ENCODE data around the gene GPR26.

The GPR26 gene, protein sequence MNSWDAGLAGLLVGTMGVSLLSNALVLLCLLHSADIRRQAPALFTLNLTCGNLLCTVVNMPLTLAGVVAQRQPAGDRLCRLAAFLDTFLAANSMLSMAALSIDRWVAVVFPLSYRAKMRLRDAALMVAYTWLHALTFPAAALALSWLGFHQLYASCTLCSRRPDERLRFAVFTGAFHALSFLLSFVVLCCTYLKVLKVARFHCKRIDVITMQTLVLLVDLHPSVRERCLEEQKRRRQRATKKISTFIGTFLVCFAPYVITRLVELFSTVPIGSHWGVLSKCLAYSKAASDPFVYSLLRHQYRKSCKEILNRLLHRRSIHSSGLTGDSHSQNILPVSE

DNA sequence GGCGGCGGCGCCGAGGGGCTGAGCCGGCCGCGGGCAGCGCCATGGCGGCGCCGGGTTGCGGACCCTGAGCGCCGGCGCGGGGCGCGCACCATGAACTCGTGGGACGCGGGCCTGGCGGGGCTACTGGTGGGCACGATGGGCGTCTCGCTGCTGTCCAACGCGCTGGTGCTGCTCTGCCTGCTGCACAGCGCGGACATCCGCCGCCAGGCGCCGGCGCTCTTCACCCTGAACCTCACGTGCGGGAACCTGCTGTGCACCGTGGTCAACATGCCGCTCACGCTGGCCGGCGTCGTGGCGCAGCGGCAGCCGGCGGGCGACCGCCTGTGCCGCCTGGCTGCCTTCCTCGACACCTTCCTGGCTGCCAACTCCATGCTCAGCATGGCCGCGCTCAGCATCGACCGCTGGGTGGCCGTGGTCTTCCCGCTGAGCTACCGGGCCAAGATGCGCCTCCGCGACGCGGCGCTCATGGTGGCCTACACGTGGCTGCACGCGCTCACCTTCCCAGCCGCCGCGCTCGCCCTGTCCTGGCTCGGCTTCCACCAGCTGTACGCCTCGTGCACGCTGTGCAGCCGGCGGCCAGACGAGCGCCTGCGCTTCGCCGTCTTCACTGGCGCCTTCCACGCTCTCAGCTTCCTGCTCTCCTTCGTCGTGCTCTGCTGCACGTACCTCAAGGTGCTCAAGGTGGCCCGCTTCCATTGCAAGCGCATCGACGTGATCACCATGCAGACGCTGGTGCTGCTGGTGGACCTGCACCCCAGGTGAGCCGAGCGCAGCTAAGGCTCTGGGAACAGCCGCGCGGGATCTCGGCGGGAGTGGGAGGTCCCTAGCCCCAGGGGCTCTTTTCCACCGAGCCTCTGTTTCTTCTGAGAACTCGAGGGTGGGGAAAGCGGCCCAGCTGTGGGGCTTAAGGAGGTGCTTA lies at the start of gene GPR26:
Gene GPR26, plus strand, starts transcription at position 38 of the 919 bp plus-strand sequence. Its CDS starts 53 bp downstream, at position 91.
- no peak for DNase-seq

DNA sequence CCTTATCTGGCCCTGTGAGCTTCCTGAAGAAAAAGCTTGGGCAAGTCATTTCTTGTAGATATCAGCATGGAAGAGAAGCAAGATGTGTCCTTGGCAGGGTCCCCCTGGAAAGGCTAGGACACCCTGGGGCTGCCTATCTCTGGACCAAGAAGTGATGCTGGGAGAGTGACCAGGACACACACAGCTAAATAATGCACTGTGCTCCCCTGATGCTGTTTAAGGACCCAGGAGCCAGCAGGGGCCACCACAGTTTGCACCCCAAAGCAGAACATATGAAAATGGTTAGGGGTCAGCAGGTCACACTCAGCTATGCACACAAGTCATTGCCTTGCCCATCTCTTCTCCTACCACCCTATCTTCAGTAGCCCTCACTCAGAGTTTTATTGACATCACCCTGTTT lies 47.9 kb upstream of the GPR26 start:
- DNase-seq, result no peak

DNA sequence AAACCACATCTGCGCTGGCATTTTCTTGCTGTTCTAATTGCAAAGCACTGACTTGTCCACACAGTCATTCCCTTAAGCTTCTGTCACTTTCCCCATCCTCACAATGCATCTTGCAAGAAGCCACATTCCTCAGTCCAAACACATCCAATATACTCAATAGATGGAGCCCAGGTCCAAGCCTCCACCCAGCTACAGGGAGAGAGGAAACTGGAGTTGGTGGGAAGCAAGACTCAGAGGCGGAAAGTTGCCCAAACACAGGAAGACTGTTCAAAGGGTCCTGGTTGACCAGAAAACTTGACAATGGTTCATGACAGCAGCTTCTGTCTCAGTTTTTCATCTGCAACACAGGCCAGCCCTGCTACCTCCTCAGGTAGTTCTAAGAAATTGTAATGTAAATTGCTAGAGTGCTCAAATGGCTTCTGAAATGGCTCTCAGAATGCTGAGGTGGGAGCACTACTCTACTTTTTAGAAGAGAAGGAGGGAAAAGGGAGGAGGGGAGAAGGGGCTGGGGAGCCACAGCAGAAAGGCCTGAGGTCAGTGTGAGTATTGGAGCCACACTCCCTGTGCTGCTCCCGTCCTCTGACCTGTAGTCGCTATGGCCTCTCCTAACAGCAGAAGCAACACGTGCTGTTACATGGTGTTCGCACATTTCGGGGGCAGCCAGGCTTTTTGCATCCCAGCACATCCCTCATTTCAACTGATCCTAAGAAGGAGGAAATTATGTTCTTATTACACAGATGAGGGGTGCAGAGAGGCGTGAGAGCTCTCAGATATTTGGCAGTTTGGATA lies 46.9 kb upstream of the GPR26 start:
- DNase-seq, result no peak

DNA sequence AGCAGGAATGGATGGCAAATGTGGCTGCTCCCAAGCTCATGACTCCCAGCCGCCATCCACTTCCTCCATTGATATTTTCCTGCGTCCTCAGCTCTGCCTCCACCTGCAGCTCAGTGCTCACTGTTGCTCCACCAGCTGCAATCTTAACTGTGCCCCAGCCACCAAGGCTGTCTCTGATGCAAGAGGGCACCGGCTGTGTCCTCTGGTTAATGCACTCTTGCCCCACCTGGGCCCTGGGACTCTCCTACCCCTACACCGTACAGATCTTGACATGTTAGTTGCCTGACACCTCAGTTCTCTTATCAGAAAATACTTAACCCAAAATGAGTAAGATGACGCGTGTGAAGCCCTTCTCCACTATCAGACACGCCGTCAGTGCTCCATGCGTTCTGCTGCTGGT lies 45.5 kb upstream of the GPR26 start:
- DNase-seq, result no peak

DNA sequence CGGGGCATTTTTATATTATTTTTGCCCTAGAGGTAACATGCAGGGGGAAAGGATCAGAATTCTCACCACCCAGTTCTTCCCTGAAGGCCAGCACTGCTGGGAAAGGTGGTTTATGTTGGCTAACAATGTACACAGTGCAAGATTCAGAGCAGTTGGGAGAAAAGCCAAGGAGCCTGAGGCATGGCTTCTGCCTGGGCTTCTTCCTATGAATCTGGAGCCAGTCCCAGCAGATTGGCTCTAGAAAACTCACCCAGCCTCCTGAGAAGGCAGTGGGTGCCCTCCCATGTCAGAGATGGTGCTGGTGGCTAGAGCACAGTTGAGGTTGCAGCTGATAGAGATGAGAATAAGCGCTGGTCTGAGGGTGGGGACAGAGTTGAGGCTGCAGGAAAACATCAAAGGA lies 44.7 kb upstream of the GPR26 start:
- no peak for DNase-seq

DNA sequence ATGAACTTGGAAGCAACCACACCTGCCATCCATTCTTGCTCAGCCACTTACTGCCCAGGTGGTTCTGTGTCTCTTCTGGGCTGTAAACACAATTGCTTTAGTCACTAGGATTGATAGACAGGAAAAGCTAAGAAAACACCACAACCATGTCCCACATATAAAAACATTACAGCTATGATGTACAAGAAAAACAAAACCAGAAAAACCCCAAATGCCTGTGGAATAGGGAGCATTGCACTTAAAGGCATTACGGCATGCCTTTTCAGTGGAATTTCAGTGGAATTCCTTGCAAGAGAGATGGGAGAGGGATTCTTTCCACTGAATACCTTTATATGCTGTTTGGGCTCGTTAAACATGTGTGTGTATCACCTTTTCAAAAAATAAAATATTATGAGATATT lies 44.2 kb upstream of the GPR26 start:
- DNase-seq, result no peak

DNA sequence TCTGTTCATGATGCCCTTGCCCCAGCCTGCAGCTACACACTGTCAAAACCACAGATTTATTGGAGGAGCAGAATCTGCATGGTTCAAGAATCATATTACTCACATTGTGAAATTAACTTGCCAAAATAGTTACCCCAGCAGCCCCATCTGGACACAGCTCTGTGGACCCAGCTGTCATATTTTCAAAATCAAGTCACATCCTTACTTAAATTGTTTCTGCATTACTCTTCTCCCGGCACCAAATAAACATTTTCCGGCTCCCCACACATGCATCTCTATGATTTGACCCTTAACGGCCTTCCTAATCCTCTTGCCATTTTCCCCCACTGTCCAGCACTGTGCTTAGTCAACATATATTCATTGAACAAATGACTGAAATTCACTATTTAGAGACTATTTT lies 43.8 kb upstream of the GPR26 start:
- DNase-seq, result no peak

DNA sequence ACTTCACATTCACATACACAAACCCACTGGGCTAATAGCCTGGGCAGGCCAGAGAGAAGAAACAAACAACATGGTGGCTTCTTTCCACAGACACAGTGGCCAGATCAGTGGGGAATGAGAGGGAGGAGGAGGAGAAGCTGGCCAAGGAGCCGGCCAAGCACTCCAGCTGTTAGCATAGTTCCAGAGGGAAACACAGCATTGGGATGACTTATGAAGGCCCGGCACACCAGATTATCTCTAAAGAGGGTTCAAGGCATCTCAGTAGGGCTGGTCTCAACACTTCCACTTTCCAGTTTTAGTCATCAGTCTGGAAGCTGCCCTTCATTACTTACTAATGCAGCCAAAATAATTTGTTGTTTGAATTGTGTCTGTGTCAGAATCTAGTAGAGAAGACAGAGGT lies 42.1 kb upstream of the GPR26 start:
- DNase-seq, result no peak

DNA sequence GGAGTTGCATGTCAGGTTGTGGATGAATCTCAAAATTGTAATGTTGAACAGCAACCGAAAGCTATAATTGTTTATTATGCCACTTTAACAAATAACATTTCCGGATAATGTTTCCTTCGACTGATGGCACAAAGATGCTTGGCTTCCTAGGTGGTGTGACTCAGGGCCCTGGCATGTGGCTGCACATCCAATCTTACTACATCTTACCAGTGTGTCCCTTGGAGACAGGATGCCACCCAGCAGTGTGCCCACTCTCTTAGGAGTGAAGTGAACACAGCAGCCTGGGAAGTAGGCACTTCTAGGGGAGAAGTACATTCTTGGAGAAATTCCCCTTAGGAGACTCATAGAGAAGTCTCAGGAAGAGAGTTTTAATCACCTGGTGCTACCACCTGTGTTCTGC lies 33.0 kb upstream of the GPR26 start:
- DNase-seq, result no peak

DNA sequence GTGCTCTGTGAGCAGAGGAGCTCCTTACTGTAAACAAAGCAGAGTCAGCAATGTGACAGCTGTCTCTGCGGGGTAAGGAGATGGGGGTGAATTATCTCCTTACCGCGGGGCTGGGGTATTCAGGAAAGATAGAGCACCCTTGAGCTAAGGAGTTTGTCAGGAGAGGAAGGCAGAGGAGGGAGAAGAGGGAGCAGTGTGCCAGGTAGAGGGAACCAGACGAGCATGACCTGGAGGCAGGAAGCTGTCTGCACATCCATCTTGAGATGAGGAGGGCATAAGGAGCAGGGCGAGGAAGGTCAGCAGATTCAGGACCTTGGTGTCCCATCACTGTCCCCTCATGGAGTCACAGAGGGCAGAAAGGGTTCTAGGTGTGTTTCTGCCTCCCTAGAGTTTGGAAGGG lies 32.5 kb upstream of the GPR26 start:
- no peak for DNase-seq

DNA sequence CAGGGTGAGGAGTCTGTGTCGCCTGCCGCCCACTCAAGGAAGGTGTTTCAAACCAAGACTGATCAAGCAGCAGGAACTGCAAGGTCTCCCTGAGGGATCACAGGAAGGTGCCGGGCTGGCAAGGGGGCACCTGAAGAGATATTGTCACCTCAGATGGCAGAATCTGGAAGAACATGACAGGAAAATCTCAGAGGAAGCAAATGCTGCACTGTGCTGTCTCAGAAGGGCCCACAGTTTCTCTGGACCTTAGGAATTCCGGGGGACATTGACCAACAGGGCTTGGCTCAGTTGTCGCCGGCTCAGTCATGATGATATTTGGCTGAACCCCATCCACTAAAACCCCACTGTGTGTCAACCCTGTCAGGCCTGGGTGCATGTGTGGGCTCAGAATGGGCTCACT lies 31.9 kb upstream of the GPR26 start:
- no peak for DNase-seq

DNA sequence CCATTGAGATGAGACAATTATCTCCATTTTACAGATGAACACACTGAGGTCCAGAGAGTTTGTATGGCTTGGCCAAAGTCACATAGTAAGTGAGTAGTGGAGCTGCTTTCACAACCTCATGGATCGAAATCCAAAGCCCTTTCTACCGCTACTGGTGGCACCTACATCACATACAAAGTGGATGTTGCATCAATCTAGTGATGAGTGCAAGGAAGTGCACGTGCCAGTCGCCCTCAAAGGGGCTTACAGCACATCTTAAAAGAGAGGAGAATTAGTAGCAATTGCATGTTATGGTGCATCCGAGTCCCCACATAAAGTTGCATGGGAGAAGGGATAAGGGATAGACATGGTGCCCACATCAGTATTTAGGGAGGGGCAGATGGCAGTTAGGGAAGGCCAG lies 31.0 kb upstream of the GPR26 start:
- DNase-seq, result no peak

DNA sequence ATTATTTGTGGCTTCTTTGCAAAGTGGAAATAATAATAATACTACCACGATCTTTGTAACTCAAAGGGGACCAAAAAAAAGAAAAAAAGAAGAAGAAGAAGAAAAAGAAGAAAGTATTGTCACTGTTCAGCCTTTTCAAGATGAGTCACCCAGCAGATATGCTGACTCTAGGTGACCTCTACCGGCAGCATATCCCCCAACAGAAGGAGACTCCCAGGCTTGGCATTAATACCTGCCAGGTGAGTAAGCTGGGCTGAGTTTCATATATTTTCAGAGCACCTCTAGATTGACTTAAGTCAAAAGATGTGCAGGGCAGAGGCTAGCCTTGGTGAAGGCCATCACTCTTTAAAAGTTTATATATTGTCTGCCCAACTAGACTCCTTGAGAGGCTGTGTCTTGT lies 30.4 kb upstream of the GPR26 start:
- DNase-seq, result no peak

DNA sequence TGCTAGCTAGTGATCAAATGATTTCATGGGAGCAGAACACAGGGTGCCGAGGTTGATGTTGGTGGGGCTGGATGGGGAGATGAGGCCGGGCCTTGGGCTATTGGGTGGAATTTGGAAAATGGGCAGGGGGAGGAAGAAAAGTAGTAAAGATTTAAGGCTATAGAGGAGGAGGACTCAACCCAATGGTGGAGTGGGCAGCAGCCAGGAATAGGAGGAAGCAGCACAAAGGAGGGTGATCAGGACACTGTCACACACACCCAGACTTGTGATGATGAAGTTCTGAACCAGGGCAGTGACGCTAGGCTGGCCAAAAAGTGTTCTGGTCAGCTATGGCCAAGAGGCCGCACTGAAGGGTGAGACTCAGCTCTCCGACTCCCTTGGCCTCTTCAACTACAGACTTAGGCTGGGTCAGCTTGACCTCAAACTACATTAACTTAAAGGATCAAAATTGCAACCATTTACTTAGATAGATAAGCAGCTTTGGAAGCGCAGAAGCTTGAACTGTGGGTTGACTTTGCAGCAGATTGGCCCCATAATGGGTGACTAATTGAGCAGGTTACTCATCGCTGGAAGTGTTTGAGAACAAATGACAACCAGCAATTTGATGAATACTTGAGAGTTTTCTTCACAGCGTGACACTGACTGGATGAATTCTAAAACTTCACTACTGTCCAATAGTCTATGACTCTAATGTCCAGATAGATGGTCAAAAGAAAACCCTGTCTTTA lies 29.4 kb upstream of the GPR26 start:
- no peak for DNase-seq

DNA sequence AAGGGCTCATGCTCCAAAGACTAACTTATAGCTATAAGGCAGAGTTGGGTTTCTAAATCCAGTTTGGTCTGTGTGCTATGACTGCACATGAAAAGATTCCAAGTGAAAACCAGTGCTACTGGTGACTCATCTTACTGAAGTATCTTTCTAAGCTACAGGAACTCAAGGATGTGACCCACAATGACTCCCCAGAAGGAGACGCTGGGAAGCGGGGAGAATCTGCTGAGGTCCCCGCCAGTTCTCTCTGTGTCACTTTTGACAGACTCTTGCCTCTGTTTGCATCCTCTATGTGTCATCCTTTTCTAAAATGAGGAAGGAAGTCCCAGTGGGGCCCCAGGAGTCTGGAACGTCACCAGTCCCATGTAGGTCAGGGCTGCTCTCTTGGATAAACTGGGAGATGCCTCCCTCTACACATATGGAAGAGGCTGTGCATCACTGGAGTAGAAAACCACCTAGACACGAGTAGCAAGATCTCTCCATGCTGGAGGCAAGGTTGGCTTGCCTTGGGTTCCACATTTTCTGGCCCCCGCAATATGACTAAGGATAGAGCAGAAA lies 28.8 kb upstream of the GPR26 start:
- DNase-seq, result no peak

DNA sequence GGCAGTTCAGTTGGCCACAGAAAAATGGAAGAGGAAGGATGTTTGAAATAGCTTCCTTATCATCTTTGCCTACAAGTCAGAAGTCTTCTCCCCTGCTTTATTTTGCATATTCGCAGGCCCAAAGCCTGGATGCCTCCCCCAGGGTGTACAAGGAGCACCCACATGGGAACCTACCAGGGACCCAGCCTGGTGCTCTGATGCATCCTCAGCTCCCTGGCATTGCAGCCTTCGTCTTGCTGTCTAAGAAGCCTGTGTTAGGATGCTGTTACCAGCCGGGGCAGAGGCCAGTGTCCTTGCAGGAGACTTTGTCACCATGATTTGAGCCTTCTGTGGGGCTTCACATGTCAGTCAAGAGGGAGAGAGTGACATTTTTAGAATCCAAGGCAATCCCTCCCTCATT lies 27.0 kb upstream of the GPR26 start:
- DNase-seq, result no peak

DNA sequence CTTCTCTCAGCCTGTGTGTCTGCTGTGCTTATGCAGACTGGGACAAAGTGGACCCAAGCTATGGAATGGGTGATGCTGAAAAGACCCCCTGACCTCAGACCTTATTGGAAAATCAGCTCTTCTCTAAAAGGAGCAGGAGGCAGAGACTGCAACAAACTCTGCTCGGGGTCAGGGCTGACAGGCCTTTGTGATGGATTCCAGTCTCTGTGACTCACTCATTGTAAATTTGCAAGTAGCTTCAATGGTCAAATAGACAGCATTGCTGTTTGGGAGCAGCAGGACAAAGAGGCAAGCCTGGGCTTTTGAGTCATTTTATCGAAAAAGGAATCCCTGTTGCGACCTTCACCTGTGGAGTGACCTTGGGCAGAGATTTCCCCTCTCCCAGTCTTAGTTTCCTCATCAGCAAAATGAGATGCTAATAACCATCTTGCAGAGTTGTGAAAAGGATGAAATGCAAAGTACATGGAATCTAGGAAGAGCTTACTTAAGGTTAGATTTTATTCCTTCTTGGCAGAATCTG lies 26.1 kb upstream of the GPR26 start:
- DNase-seq, result no peak

DNA sequence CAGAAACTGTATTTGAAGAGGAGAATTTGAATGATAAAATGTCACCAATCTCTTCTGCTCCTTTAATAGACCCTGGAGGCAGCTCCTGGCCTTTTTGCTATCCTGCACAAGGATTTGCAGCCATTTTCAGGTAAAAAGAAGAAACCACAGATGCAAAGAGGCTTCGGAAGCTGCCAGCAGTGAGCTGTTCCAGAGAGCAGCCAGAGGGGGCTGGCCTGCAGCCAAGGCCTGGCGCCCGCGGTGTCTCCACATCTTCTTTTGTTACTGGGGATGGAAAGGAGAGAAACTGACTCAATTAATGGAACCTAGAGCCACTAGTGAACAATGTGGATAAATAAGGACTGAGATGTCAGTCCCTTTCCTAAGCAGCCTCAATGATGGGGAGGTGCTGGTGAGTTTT lies 23.9 kb upstream of the GPR26 start:
- DNase-seq, result no peak

DNA sequence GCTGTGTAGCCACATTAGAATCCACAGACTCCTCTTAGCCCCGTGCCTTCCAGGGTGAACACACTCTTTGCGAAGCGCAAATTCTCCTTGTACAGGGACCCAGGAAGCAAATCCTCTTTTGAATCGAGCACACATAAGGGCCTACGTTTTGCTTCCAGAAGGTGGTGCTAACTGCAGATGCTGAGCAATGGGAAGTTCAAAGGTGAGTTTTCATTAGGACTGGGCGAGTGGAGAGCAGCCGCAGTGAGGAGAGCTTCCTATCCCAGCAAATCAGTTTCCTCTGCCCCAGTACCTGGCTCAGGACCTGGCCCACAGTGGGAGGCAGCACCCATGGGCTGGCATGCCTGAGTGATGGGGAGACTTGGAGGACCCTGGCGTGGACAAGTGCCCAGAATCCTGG lies 23.5 kb upstream of the GPR26 start:
- DNase-seq, result no peak

DNA sequence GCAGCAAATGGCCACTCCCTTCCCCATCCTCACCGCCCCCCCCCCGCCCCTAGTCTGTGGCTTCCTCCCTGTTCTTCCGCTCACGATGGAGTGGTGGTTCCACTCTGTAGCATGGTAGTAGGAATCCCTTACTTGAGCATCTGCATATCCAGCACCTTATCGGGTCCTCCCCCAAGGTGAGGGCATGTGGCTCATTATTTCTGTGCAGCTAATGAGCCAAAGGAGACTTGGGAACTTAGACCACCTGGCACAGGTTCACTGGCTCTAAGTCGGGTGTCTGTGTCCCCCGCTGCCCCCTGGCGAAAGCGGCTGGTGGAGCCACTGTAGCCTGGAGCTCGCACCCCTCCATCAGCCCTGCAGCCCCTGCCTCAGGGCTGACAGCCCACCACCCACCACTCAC lies 22.8 kb upstream of the GPR26 start:
- DNase-seq, result no peak

DNA sequence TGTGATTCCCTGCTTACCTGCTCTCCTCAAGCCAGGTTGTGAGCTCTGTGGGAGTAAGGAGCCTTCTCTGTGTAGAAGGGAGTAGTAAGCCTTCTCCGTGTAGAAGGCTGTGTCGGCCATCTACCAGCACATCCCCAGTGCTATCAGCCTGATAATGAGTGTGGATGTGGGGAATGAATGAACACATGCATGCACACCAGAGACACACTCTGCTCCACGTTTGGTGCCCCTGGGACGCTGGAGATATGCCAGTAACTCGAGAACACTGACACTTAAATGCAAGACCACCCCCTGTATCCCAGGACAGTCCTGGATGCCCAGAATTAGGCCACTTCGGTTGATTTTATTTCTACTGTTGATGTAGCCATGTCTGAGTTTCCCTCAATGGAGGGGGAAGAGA lies 21.1 kb upstream of the GPR26 start:
- DNase-seq, result no peak

DNA sequence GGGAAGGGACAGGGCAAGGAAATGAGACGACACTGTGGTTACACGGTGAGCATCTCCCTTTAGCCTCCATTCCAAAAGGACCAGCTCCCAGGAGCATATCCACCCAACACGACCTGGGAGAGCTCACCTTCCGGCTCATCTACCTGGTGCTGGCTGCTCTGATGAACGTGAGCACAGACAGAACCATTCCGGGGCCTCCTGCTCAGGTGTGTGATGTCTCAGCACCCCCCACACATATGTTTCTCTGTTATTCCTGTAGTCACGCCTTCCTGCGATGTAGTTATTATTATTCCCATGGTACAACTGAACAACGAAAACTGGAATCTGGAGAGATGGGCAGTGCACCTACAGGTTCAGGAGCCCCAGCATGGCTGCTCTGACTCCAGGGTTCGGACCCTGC lies 20.5 kb upstream of the GPR26 start:
- no peak for DNase-seq
